Hepatocyte (in vitro differentiated cells): ENCODE data around the gene LBHD1.

Source experiments
- CTCF ChIP-seq: fragments of 200-600 bp; sonication (generic); IDR thresholded peaks from 2 replicates; pipeline ENCODE4 v1.5.1; 2016; ENCODE audit warnings: antibody characterized with exemption, mild to moderate bottlenecking; ENCODE audit not compliant: poor library complexity
- EZH2 ChIP-seq: fragments of 200-600 bp; sonication (generic); IDR thresholded peaks from 2 replicates; pipeline ENCODE4 v1.6.1; 2016; ENCODE audit warnings: antibody characterized with exemption, mild to moderate bottlenecking, borderline replicate concordance
- EZH2phosphoT487 ChIP-seq: fragments of 200-600 bp; sonication (generic); IDR thresholded peaks from one replicate; pipeline ENCODE4 v1.6.1; 2018; ENCODE audit warnings: antibody characterized with exemption, mild to moderate bottlenecking, low read depth, moderate library complexity; ENCODE audit not compliant: unreplicated experiment, severe bottlenecking

- TF ChIP-seq EZH2 (no peak), CTCF (no peak), EZH2phosphoT487 (no peak)
Measured at GRCh38 chr11:62615521-62615920, 56.5 kb downstream of the LBHD1 start.
